Suprapubic skin (tissue), 4 donors: Measurements from ENCODE around the gene MDGA2.

Experiments used
- EP300 ChIP-seq: sonication (generic); formaldehyde crosslinking; IDR thresholded peaks from one replicate; pipeline ENCODE4 v1.6.1; 2017; ENCODE audit warnings: antibody characterized with exemption
- POLR2AphosphoS5 ChIP-seq, 3 donors: sonication (generic); formaldehyde crosslinking; IDR thresholded peaks; one replicate each; pipeline ENCODE4 v1.6.1; 2017; ENCODE audit warnings: antibody characterized with exemption in 3 of 3
- TF ChIP-seq, protein P1 (sequence below), 2 donors: fragments of 200-600 bp in 1 of 2; fragments of 450-650 bp in 1 of 2; sonication (generic) in 1 of 2; IDR thresholded peaks; one replicate each; pipeline ENCODE4 v1.5.1; 2016 to 2019; ENCODE audit warnings: antibody characterized with exemption in 2 of 2, mild to moderate bottlenecking in 1 of 2, moderate library complexity in 1 of 2

DNA sequence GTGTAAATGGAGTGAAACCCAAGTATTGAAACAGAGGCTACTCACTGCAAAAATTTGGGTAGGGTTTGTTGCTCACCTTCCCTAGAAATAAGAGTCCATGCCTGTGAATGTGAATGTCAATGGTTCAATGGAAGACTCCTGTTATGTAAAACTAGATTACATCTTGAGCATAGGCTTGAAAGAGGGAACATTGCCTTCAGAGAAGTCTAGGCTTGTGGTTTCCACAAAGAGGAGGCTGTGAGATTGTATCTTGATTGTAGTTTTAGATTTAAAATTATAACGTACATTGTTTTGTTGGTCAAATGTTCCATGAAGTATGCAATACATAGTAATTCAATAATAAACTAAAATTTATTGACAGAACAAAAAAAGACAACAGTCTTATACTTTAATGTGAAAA lies 610.1 kb downstream of the MDGA2 start:
- TF ChIP-seq POLR2AphosphoS5 (IDR thresholded peaks at IDR 0.05) (no peak), EP300 (no peak)
- TF ChIP-seq, protein P1, sequence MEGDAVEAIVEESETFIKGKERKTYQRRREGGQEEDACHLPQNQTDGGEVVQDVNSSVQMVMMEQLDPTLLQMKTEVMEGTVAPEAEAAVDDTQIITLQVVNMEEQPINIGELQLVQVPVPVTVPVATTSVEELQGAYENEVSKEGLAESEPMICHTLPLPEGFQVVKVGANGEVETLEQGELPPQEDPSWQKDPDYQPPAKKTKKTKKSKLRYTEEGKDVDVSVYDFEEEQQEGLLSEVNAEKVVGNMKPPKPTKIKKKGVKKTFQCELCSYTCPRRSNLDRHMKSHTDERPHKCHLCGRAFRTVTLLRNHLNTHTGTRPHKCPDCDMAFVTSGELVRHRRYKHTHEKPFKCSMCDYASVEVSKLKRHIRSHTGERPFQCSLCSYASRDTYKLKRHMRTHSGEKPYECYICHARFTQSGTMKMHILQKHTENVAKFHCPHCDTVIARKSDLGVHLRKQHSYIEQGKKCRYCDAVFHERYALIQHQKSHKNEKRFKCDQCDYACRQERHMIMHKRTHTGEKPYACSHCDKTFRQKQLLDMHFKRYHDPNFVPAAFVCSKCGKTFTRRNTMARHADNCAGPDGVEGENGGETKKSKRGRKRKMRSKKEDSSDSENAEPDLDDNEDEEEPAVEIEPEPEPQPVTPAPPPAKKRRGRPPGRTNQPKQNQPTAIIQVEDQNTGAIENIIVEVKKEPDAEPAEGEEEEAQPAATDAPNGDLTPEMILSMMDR (IDR thresholded peaks at IDR 0.05) = no peak
